Vagina (tissue), 2 donors: ENCODE results near the gene ADCY9. TPM values are rescaled to one million over a fixed set of nuclear protein-coding genes. Genes with fewer than 3 reads are reported as not detected.

Experiments
- DNase-seq, 2 donors: peaks; one replicate each; pipeline ENCODE4 v3.0.0-alpha.2; 2017; ENCODE audit errors: extremely low spot score in 2 of 2
- H3K27ac ChIP-seq: fragments of 200-600 bp; sonication (generic); one replicate; pipeline ENCODE4 v1.5.1; 2019
- H3K27me3 ChIP-seq: fragments of 200-600 bp; sonication (generic); one replicate; pipeline ENCODE4 v1.5.1; 2019
- H3K36me3 ChIP-seq, 2 donors: fragments of 200-600 bp; sonication (generic); one replicate each; pipeline ENCODE4 v1.5.1; 2017 to 2019
- H3K4me1 ChIP-seq: fragments of 200-600 bp; sonication (generic); one replicate; pipeline ENCODE4 v1.5.1; 2019
- H3K4me3 ChIP-seq, 2 donors: fragments of 200-600 bp; sonication (generic); 1 replicate in 1 of 2; 2 replicates in 1 of 2; pipeline ENCODE4 v1.5.1; 2016 to 2019
- H3K9me3 ChIP-seq: fragments of 200-600 bp; sonication (generic); one replicate; pipeline ENCODE4 v1.5.1; 2019
- POLR2A ChIP-seq, 2 donors: fragments of 450-650 bp; IDR thresholded peaks; one replicate each; pipeline ENCODE4 v1.6.1; 2017; ENCODE audit warnings: antibody characterized with exemption in 2 of 2, mild to moderate bottlenecking in 2 of 2, moderate library complexity in 2 of 2
- POLR2AphosphoS5 ChIP-seq, 2 donors: sonication (generic); formaldehyde crosslinking; IDR thresholded peaks; one replicate each; pipeline ENCODE4 v1.9.0; 2017; ENCODE audit warnings: antibody characterized with exemption in 2 of 2, mild to moderate bottlenecking in 2 of 2, low read depth in 1 of 2; ENCODE audit not compliant: insufficient read depth in 1 of 2
- intact Hi-C: fragments of 100-400 bp; cut with DNase I; formaldehyde crosslinking; loops from one replicate; pipeline ENCODE4 v1.15.1; 2023
- total RNA-seq: library from RNA; depleted of rRNA; stranded (reverse); fragments of >200 nt; gene quantifications from one replicate; pipeline ENCODE4 v1.2.3, GENCODE V29; 2016
- TF ChIP-seq, protein P1 (sequence below), 3 experiments: fragments of 450-650 bp in 2 of 3; fragments of 200-600 bp in 1 of 3; sonication (generic) in 1 of 3; IDR thresholded peaks; one replicate each; pipeline ENCODE4 v1.5.1; 2017 to 2019; ENCODE audit warnings: antibody characterized with exemption in 3 of 3, mild to moderate bottlenecking in 2 of 3, moderate library complexity in 2 of 3

The ADCY9 gene
- total RNA-seq, 1 donor from 2014 or later = 16.9 TPM

GRCh38 chr16:4016658-4017057 lies 99.6 kb downstream of the ADCY9 start:
- Histone ChIP-seq H3K4me1 (peaks cover 33% of the 10 kb centered on the region), H3K9me3 (no peaks in the 10 kb centered on the region), H3K36me3 (no peaks in the 10 kb centered on the region), H3K27ac (no peak overlapping the region), H3K27me3 (no peaks in the 10 kb centered on the region), H3K4me3 (no peak overlapping the region)
- TF ChIP-seq POLR2AphosphoS5 (IDR thresholded peaks at IDR 0.05; ENCODE audit: insufficient read depth in 1 of 2, low read depth in 1 of 2) (no peak), POLR2A (IDR thresholded peaks at IDR 0.05) (no peak)
- TF ChIP-seq, protein P1, sequence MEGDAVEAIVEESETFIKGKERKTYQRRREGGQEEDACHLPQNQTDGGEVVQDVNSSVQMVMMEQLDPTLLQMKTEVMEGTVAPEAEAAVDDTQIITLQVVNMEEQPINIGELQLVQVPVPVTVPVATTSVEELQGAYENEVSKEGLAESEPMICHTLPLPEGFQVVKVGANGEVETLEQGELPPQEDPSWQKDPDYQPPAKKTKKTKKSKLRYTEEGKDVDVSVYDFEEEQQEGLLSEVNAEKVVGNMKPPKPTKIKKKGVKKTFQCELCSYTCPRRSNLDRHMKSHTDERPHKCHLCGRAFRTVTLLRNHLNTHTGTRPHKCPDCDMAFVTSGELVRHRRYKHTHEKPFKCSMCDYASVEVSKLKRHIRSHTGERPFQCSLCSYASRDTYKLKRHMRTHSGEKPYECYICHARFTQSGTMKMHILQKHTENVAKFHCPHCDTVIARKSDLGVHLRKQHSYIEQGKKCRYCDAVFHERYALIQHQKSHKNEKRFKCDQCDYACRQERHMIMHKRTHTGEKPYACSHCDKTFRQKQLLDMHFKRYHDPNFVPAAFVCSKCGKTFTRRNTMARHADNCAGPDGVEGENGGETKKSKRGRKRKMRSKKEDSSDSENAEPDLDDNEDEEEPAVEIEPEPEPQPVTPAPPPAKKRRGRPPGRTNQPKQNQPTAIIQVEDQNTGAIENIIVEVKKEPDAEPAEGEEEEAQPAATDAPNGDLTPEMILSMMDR (IDR thresholded peaks at IDR 0.05) = no peak
- DNase-seq = no peak
- intact Hi-C loops = no loop called here

GRCh38 chr16:4016005-4016352 lies 100.3 kb downstream of the ADCY9 start:
- intact Hi-C loops = no loop called here
- Histone ChIP-seq H3K27ac (no peak overlapping the region), H3K4me3 (no peak overlapping the region), H3K9me3 (no peaks in the 10 kb centered on the region), H3K4me1 (peaks cover 31% of the 10 kb centered on the region), H3K27me3 (no peaks in the 10 kb centered on the region), H3K36me3 (no peaks in the 10 kb centered on the region)
- TF ChIP-seq, protein P1 (IDR thresholded peaks at IDR 0.05) = no peak
- TF ChIP-seq POLR2A (IDR thresholded peaks at IDR 0.05) = no peak
- TF ChIP-seq POLR2AphosphoS5 (IDR thresholded peaks at IDR 0.05; ENCODE audit: insufficient read depth in 1 of 2, low read depth in 1 of 2) = no peak
- DNase-seq = no peak

DNA sequence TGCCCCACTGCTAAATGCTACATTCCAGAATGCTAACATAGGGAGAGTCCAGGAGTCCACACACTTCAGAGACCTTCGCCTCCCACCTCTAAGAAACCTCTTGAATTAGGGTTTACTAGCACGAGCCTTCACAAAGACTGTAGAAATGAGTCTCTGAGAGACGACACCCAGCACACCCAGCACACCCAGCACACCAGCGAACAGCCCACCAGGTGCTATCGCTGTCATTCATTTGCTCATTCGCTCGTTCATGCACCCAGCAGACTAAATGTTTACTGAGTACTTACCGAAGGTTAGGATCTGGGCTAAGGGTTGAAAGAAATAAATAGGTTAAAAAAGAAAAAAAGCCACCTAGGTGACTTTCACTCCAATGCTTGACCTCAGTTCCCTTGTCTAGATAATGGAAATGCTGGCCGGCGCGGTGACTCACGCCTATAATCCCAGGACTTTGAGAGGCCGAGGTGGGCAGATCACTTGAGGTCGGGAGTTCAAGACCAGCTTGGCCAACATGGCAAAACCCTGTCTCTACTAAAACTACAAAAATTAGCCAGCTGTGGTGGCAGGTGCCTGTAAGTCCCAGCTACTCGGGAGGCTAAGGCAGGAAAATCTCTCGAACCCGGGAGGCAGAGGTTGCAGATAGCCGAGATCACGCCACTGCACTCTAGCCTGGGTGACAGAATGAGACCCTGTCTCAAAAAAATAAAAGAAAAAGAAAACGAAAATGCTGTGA lies 100.8 kb downstream of the ADCY9 start:
- Histone ChIP-seq H3K9me3 (no peaks in the 10 kb centered on the region), H3K4me1 (peaks cover 31% of the 10 kb centered on the region), H3K27me3 (no peaks in the 10 kb centered on the region), H3K36me3 (no peaks in the 10 kb centered on the region), H3K27ac (no peak overlapping the region), H3K4me3 (no peak overlapping the region)
- DNase-seq = no peak
- intact Hi-C loops = no loop called here
- TF ChIP-seq, protein P1 (IDR thresholded peaks at IDR 0.05) = no peak
- TF ChIP-seq POLR2A (IDR thresholded peaks at IDR 0.05) (no peak), POLR2AphosphoS5 (IDR thresholded peaks at IDR 0.05; ENCODE audit: insufficient read depth in 1 of 2, low read depth in 1 of 2) (no peak)

- H3K4me1 ChIP-seq = peaks cover 12% of the 10 kb centered on the region
These were observed 104.2 kb downstream of the ADCY9 start for GRCh38 chr16:4011940-4012629.

More at GRCh38 chr16:4011940-4012629, 104.2 kb downstream of the ADCY9 start:
- no peak for DNase-seq
- Histone ChIP-seq H3K36me3 (no peaks in the 10 kb centered on the region), H3K27me3 (no peaks in the 10 kb centered on the region), H3K27ac (peak overlapping the region; percentile 57), H3K9me3 (no peaks in the 10 kb centered on the region), H3K4me3 (no peak overlapping the region)
- intact Hi-C loops = no loop called here
- TF ChIP-seq, protein P1 (IDR thresholded peaks at IDR 0.05) = no peak
- TF ChIP-seq POLR2AphosphoS5 (IDR thresholded peaks at IDR 0.05; ENCODE audit: insufficient read depth in 1 of 2, low read depth in 1 of 2) = no peak
- TF ChIP-seq POLR2A (IDR thresholded peaks at IDR 0.05) = no peak
